NOMO-1 (cell line): ENCODE data around the gene ATF7IP.
A peak's percentile ranks its signal among the peaks of the same experiment; 100 is the strongest.

Experiments
- DNase-seq, 2 experiments: peaks; one replicate each; lab custom pipeline; 2025; ENCODE audit not compliant: unreplicated experiment in 2 of 2; lab: John Stamatoyannopoulos, UW

ATF7IP gene

DNA sequence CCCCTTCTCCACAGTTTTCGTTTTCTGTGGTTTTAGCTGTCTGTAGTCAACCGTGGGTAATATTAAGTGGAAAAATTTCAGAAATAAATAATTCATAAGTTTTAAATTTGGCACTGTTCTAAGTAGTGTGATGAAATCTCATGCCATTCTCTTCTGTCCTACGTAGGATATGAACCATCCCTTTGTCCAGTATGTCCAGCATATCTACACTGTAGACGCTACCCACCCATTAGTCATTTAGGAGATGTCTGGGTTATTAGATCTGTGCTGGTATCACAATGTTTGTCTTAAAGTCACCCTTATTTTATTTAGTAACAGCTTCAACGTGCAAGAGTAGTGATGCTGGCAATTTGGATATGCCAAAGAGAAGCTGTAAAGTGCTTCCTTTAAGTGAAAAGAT is 44.7 kb downstream of the ATF7IP start:
- DNase-seq = no peak

DNA sequence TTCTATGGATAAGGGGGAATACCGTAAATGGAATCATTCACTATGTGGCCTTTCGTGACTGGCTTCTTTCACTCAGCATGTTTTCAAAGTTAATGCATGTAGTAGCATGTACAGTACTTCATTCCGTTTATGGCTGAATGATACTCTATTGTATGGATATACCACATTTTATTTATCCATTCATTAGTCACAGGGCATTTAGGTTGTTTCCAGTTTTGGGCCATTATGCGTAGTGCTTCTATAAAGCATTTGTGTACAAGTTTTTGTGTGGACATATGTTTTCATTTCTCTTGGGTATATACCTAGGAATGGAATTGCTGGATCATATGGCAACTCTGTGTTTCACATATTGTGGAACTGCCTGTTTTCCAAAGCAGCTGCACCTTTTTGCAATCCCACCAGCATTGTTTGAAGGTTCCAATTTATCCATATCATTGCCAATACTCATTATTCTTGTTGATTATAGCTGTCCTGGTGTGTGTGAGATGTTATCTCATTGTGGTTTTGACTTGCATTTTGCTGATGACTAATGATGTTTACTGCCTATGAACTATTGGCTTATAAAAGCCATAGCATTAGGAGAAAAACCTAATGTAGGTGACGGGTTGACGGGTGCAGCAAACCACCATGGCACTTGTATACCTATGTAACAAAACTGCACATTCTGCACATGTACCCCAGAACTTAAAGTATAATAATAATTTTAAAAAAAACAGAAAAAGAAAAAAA is 45.5 kb downstream of the ATF7IP start:
- no peak for DNase-seq

DNA sequence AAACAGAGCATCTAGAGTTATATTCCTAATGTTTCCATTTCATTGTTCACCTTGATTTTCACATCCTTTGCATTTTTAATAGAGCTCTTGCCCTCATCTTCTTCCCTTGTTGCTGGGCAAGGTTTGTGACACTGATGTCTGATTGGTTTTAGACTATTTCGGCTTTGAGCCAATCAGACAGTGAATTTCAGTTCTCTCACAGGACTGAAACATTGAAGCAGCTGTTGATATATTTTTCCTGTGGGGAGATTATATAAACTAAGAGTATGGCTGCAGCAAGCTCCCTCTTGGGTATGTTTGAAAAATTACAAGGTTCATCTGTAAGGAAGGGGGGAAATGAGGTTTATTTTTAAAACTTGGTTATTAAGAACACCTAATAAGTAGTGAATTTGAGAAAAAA is 51.2 kb downstream of the ATF7IP start:
- peak in 1 of 2 experiments; percentile 14 for DNase-seq

DNA sequence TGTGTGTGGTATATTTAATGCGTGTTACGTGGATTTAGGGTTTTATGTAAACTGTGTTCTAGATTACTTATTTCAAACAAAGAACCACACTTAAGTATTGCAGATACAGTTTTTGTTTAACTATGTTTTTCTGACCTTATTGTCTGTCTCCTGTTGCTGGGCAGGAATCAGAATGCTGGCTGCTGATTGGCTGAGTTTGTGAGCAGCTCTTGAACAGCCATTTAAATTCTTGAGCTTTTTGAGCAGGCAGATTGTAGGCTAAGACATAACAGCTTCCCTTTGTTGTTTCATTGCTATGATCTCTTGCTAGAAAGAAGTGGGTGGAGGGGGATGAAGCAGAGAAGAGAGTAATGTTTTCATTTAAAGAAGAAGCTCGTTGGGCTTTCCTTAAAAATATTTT is 52.2 kb downstream of the ATF7IP start:
- DNase-seq = peak in 1 of 2 experiments; percentile 5

DNA sequence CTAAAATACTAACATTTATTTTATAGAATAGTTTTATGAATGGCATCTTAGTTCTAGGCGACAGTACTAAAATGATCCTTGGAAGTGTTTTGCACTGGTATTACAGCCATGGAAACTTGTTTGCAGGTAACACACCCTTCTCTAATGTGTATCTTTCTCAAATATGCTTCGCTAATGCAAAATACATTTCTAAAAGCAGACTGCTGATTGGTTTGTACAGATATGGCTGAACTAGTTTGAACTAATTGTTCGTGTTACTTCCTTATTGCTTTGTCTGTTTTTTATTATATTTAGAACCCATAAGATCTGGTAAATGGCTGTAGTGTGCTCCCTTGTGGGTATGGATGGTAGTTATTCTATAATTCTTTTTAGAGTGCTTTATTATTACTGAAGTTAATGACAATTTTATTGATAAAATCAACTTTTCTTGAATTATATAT is 53.0 kb downstream of the ATF7IP start:
- peak in 1 of 2 experiments; percentile 8 for DNase-seq

DNA sequence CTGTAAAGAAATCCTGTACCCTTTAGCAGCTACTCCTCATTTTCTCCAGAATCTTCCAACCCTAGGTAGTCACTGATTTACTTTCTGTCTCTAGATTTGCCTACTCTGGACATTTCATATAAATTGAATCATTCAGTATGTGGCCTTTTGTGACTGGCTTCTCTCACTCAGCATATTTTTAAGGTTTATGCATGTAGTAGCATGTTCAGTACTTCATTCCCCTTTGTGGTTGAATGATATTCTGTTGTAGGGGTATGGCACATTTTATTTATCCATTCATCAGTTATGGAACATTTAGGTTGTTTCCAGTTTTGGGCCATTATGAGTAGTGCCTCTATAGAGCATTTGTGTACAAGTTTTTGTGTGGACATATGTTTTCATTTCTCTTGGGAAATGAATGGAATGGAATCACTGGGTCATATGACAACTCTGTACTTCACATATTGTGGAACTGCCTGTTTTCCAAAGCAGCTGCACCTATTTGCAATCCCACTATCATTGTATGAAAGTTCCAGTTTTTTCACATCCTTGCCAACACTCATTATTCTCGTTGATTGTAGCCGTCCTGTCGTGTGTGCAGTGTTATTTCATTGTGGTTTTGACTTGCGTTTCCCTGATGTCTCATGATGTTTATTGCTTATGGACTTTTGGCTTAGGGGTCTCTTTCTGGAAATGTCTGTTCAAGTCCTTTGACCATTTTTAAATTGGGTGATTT is 57.2 kb downstream of the ATF7IP start:
- no peak for DNase-seq

DNA sequence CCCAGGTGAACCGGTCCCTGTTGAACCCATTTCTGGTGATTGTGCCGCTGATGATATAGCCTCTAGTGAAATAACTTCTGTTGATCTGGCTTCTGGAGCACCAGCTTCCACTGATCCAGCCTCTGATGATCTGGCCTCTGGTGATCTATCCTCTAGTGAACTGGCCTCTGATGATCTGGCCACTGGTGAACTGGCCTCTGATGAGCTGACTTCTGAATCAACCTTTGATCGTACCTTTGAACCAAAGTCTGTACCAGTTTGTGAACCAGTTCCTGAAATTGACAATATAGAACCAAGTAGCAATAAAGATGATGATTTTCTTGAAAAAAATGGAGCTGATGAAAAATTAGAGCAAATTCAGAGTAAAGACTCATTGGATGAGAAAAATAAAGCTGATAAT is 59.1 kb downstream of the ATF7IP start:
- no peak for DNase-seq

DNA sequence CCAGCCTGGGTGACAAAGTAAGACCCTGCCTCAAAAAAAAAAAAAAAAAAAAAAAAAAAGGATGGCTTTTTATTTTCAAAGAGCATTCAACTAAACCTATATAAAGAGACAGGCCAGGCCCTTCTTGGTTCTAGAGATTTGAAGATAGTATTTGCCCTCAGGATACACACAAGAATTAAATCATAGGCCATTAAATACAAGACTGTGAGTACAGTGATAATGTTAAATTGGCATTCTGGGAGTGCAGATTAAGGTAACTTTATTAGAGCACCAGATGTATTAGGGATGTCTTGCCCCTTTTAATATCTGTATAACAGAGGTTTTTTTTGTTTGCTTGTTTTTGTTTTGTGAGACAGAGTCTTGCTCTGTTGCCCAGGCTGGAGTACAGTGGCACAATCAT is 61.3 kb downstream of the ATF7IP start:
- no peak for DNase-seq

DNA sequence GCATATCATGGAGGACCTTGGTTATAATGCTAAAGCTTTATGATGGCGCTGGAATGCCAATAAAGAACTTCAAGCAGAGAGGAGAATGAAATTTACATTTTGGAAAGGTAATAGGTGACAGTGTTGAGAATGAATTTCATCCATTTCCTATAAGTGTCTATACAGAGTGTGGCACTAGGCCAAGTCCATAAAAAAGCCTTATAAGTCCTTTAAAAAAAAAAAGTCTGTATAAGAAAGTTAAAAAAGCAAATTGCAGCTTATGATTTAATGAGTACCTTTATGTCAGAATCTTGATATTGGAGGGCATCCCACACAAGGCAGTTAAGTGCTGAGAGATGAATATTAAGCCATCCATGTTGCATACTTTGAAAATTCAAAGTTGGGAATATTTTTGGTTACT is 62.4 kb downstream of the ATF7IP start:
- no peak for DNase-seq

DNA sequence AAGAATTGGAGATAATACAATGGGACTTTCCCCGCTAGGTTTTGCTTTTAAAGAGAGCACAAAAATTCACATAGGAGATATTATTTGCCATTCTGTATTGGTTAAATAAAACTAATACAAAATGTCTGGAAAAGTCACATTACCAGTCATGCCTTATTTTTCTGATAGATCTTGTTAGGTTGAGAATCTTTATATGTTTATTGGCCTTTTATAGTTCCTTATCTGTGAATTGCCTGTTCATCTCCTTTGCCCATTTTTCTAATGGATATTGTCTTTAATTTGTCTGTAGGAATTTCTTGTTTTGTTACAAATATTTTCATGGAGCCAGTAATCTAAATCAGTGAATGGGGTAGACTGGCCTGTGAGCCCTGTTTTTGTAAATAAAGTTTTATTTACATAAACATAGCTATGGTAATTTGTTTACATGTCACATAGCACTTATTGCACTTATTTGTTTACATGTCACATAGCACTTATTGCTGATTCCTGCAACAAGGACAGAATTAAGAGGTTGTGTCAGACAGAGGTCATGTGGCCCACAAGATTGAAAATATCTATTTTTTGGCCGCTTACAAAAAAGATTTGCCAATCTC is 65.0 kb downstream of the ATF7IP start:
- no peak for DNase-seq

DNA sequence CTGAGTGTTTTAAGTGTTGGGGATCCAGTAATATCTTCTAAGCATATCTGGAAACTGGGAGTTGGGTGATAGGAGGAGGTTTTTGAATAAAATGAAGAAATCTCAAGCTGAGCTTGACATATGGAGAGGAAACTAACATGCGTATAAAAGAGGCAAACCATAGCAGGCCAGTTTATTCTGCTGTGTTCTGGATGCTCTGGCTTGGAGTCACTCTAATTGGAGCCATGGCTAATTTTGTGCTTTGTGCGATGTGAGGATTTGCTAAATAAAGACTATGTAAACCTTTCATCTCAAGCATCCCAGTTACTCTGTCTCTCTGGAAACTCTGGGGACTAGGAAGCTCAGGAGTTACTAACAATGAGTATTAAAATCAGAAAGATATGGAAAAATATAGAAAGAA is 66.5 kb downstream of the ATF7IP start:
- no peak for DNase-seq

DNA sequence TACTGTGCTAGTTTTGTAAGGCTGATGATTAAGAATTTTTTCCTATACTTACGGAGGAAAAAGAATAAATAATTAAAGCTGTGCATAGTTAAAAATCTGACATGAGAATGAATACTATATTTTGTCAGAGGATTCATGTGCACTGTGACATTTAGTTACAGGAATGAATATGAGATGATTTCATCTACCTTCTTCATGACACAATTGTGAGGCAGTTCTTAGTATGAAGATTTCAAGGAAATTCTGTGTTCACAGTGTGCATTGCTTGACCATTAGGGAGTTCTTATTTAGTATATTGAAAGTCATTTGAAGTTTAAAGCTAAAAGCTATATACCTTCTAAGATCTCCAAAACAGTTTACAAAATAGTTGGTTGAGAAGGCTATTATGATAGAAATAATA is 70.1 kb downstream of the ATF7IP start:
- no peak for DNase-seq

DNA sequence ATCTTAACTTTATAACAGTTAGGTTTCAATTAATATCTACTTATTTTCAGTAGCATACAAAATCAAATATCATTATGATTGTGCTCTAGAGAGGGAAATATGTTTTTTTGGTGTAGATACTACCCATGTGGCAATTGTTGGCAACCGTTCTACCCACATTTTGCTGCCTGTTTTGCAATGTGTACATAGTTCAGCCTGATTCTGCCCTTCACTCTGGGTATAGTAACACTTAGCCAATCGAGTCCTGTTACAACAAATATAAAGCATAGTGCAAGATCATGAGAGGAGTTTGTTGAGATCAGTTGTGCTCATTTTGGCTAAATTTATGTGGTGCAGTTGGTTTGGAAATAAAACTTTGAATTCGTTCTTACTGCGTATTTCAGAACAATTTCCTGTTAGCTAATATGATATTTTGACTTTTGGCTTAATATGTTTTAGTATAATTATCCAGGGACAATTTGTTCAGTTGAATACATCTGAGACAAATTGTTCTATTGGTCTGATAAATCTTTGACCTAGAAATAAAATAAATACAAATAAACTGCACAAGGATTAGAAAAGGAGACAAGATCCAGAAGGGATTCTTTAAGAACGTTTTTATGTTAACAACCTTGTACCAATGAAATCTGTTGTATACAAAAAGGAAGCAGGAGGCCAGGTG is 76.9 kb downstream of the ATF7IP start:
- peak; percentile 16 to 51 for DNase-seq

DNA sequence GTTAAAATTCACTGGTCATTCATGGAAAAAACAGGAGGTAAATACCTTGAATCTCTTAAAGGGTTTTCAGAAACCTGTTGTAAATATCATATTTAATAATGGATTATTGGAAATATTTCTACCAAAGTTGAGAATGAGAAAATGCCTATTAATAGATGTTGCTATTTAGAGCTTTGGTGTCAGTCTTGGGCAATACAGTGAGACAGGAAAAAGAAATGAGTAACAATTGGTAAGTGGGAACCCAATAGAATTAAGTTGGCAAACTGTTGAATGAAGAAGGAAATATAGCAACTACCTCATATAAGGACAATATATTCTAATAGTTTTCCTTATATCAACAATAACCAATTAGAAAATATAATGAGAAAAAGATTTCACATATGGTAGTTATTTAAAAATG is 78.0 kb downstream of the ATF7IP start:
- DNase-seq = peak; percentile 6 to 35

DNA sequence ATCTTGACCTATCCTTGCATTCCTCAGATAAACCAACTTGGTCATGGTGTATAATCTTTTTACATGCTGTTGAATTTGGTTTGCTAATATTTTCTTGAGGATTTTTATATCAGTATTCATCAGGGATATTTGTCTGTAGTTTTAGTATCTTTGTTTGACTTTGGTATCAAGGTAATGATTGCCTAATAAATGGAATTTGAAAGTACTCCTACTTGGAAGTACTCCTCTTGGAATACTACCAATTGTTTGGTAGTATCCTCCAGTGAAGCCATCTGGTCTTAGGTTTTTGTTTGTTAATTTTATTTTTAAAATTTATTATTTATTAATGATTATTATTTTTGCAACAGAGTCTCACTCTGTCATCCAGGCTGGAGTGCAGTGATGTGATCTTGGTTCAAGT is 85.0 kb downstream of the ATF7IP start:
- no peak for DNase-seq

DNA sequence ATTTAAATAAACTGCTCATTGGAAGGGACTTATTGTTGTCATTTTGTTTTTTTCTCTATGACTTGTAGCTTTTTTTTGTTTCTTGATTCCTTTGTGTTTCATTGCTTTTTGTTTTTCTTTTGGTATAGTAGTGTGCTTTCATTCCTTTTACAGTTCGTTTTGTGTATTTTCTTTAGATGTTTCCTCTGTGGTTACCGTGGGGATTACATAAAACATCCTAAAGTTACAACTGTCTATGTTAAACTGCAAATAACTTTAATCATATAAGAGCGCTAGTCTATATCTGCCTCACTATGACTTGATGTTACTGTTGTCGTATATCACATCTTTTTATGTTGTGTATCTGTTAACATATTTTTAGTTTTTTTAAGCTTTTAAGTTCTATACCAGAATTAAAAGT is 86.9 kb downstream of the ATF7IP start:
- no peak for DNase-seq

DNA sequence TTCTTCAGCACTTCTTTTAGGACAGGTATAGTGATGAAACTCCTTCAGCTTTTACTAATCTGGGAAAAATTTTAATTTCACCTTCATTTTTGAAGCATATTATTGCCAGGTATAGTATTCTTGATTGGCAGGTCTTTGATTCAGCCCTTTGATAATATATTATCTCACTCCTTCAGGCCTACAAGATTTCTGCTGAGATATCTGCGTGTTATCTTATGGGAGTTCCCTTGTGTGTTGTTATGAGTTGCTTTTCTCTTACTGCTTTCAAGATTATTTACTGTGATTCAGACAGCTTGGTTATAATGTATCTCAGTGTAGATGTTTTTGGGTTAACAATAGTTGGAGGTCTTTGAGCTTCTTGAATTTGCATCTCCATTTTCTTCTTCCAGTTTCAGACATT is 87.4 kb downstream of the ATF7IP start:
- DNase-seq = no peak

DNA sequence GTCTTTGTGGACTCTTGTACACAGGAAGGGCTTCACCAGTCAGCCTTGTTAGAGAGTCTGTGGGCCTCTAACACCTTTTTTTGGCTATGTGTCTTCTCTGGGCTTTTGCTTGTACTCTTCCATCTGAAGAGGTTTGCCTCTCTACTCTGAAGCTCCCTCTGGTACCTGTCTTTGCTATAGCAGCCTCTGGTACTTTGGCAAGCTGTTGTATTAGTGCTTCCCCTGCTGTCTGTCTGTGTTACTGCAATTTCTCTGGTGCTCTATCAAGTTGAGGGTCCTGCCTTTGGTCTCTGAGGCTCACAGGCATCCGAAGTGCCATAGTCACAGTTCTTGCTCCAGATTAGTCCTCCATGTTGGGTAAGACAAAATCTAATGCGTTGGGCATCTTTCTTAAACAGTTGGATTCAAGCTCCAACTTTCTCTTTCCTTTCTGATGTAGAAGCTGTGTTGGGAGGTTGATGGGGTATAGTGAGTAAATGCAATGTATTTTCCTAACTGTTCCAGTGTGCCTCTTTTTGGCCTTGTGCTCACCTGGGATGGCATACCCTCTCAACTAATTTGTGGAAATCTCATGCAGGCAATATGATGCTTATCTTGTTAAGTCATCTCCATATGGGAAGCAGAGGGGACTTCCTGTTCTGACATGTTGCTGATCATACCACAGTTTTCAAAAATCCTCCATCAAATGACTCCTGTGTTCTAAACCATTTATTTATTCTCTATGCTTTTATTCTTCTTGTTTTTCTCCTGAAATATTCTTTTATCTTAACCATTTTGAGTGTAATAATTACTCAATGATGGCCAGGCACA is 88.8 kb downstream of the ATF7IP start:
- DNase-seq = peak in 1 of 2 experiments; percentile 17

DNA sequence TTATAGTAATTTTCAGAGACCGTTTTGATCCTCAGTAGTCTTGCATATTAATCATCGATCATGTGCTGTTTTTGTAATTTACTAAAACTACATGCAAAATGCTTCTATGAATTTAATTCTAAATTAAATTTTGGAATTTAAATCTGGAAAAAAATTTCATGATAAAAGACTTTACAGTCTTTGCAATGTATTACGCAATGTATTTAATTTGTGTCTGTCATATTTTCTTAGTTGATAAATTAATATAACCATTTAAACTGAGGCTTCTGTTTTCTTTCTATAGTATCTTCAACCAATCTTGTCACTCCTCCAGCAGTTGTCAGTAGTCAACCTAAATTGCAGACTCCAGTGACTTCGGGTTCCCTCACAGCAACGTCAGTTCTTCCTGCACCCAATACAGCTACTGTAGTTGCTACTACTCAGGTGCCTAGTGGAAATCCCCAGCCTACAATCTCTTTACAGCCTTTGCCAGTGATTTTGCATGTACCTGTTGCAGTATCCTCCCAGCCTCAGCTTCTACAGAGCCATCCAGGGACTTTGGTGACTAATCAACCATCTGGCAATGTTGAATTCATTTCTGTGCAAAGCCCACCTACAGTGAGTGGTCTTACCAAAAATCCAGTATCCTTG is 94.8 kb downstream of the ATF7IP start:
- no peak for DNase-seq

DNA sequence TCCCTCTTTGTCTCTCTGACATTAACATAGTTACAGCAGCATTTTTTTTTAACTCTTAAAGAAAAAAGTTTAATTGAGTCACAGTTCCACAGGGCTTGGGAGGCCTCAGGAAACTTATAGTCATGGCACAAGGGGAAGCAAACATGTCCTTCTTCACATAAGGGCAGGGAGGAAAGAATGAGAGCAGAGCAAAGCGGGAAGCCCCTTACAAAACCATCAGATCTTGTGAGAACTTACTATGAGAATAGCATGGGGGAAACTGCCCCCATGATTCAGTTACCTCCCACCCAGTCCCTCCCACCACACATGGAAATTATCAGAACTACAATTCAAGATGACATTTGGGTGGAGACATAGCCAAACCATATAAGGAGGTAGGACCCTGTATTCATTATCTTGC is 106.0 kb downstream of the ATF7IP start:
- no peak for DNase-seq
